Effector memory CD4-positive, alpha-beta T cell (primary cell): Measurements from ENCODE around the gene CCDC197.

ENCODE experiments used
- DNase-seq, 3 donors: peaks; one replicate each; pipeline ENCODE4 v3.0.0-alpha.2; 2020
- H3K27ac ChIP-seq: 2 replicates; pipeline ENCODE4 v1.7.0; 2013; ENCODE audit warnings: mild to moderate bottlenecking, low read length, moderate library complexity; ENCODE audit not compliant: insufficient read depth, poor library complexity, severe bottlenecking
- H3K27me3 ChIP-seq: replicated peaks from 2 replicates; pipeline ENCODE4 v1.7.0; 2013; ENCODE audit warnings: mild to moderate bottlenecking, low read length; ENCODE audit not compliant: insufficient read depth, control insufficient read depth, poor library complexity, severe bottlenecking
- H3K36me3 ChIP-seq: 2 replicates; pipeline ENCODE4 v1.7.0; 2013; ENCODE audit warnings: mild to moderate bottlenecking, low read length, moderate library complexity; ENCODE audit not compliant: control insufficient read depth, insufficient read depth
- H3K4me1 ChIP-seq: 2 replicates; pipeline ENCODE4 v1.7.0; 2013; ENCODE audit warnings: low read length, mild to moderate bottlenecking; ENCODE audit not compliant: control insufficient read depth, insufficient read depth, poor library complexity, severe bottlenecking
- H3K4me3 ChIP-seq: 2 replicates; pipeline ENCODE4 v1.7.0; 2013; ENCODE audit warnings: low read length, low read depth, mild to moderate bottlenecking; ENCODE audit not compliant: insufficient read depth, poor library complexity, severe bottlenecking
- H3K9me3 ChIP-seq: 2 replicates; pipeline ENCODE4 v1.7.0; 2013; ENCODE audit warnings: mild to moderate bottlenecking, low read length, moderate library complexity; ENCODE audit not compliant: control insufficient read depth

Gene CCDC197

DNA sequence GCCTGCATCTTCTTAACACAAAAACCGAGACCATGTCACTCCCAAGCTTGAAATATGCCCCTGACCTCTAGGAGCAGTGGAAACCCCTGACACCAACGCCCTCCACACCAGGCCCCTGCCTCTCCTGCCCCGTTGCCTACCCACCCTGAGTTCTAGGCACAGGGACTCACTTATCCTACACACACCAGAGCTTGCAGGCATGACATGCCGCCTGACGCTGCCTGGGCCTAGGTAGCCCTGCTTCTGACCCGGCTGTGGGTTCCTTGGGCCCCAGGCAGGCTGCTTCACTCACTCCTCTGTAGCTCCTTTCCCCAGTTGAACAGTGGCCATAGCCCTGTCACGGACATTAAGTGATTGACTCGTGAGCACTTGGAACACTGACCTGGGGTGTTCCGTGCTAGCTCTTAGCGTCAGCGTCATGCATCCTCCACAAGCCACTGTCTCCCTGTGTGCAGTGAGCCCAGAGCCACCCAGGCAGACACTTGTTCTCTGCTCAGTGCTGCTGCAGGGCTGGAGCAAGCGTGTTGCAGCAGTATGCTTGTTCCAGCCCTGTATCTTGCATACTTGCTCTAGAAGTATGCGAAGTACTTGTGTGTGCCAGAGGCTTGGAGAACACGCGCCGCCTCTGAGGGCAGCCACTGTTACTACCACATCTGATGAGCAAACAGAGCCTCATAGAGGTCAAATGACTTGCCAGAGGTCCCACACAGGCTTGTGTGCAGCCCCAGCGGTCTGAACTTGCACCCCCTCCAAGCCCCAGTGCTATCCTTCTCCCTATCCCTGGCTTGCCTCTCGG, 44.6 kb downstream of the CCDC197 start:
- H3K27ac ChIP-seq: no peak overlapping the region
- no peak for DNase-seq
- H3K36me3 ChIP-seq: peaks cover 15% of the 10 kb centered on the region

DNA sequence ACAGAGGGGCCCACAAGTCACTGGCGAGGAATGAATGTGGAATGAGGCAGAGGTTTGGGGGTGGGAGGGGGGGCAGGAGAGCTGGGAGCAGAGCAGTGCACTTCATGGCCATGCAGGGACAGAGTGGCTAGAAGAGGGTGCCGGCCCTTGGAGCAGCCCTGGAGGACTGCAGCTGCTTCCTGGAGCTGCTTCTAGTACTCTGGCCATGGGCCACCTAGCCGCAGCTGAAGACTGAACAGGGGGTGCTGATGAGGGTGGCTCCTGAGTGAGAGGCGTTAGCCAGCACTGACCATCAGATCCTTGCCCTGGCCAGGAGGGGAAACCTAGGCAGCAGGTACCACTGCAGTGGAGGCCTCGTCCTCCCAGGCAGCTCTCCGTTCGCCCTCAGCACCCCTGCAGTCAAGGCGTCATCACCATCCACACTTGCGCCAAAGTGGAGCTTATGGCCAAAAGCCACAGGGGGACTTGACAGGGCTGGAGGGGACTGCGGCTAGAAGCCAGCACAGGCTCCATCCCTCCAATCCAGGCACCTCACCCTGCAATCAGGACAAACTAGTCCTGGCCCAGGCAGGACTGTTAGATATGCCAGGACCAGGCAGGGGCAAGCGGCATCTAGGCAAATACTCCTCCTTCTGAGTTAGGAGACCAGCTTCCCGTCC, 45.5 kb downstream of the CCDC197 start:
- H3K9me3 ChIP-seq: no peaks in the 10 kb centered on the region
- H3K36me3 ChIP-seq: peaks cover 23% of the 10 kb centered on the region
- H3K27me3 ChIP-seq: no peaks in the 10 kb centered on the region
- DNase-seq: no peak
- no peak overlapping the region for H3K4me3 ChIP-seq
- no peak overlapping the region for H3K27ac ChIP-seq
- H3K4me1 ChIP-seq: no peaks in the 10 kb centered on the region

More for the DNA sequence above, 44.6 kb downstream of the CCDC197 start:
- H3K4me3 ChIP-seq: no peak overlapping the region
- no peaks in the 10 kb centered on the region for H3K27me3 ChIP-seq
- H3K9me3 ChIP-seq: no peaks in the 10 kb centered on the region
- H3K4me1 ChIP-seq: no peaks in the 10 kb centered on the region

- no peak for DNase-seq
- Histone ChIP-seq H3K27me3 (no peaks in the 10 kb centered on the region), H3K36me3 (peaks cover 30% of the 10 kb centered on the region), H3K9me3 (no peaks in the 10 kb centered on the region), H3K4me1 (no peaks in the 10 kb centered on the region), H3K27ac (no peak overlapping the region), H3K4me3 (no peak overlapping the region)
Measured at GRCh38 chr14:94043111-94043755, 46.1 kb downstream of the CCDC197 start.

- Histone ChIP-seq H3K4me1 (no peaks in the 10 kb centered on the region), H3K36me3 (peaks cover 36% of the 10 kb centered on the region), H3K27me3 (no peaks in the 10 kb centered on the region), H3K9me3 (no peaks in the 10 kb centered on the region), H3K4me3 (no peak overlapping the region), H3K27ac (no peak overlapping the region)
- DNase-seq: no peak
Measured at GRCh38 chr14:94043756-94044475, 46.8 kb downstream of the CCDC197 start.

DNA sequence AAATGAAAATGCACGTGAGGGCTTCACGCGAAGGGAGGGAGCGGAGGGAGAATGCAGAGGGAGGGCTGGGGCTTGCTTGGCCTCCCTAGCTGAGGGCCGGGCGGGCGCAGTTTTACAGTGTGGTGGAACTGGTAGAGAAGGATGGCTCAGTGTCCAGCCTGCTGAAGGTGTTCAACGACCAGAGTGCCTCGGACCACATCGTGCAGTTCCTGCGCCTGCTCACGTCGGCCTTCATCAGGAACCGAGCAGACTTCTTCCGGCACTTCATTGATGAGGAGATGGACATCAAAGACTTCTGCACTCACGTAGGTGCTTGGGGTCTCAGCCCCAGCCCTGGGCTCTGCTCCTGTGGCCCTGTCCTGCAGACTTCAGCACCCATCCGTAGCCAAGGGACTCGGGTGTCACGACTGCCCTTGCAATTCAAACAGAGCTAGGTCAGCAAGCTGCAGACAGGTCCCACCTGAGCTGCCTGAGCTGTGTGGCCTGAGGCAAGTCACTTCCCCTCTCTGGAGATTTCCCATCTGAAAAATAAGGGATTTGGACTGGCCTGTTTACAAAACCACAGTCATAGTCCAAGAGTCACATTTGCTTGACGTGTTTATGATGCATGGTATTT, 47.5 kb downstream of the CCDC197 start:
- Histone ChIP-seq H3K9me3 (no peaks in the 10 kb centered on the region), H3K4me3 (no peak overlapping the region), H3K27me3 (no peaks in the 10 kb centered on the region), H3K27ac (no peak overlapping the region), H3K36me3 (peaks cover 43% of the 10 kb centered on the region), H3K4me1 (no peaks in the 10 kb centered on the region)
- DNase-seq: no peak

GRCh38 chr14:94045101-94045500, 48.0 kb downstream of the CCDC197 start:
- Histone ChIP-seq H3K27ac (no peak overlapping the region), H3K36me3 (peaks cover 48% of the 10 kb centered on the region)
- no peak for DNase-seq

GRCh38 chr14:94045563-94046345, 48.7 kb downstream of the CCDC197 start:
- no peaks in the 10 kb centered on the region for H3K9me3 ChIP-seq
- no peaks in the 10 kb centered on the region for H3K27me3 ChIP-seq
- no peak overlapping the region for H3K27ac ChIP-seq
- H3K36me3 ChIP-seq: peaks cover 55% of the 10 kb centered on the region
- H3K4me3 ChIP-seq: no peak overlapping the region
- no peaks in the 10 kb centered on the region for H3K4me1 ChIP-seq
- no peak for DNase-seq

More at GRCh38 chr14:94045101-94045500, 48.0 kb downstream of the CCDC197 start:
- no peaks in the 10 kb centered on the region for H3K27me3 ChIP-seq
- no peaks in the 10 kb centered on the region for H3K9me3 ChIP-seq
- H3K4me1 ChIP-seq: no peaks in the 10 kb centered on the region
- no peak overlapping the region for H3K4me3 ChIP-seq

DNA sequence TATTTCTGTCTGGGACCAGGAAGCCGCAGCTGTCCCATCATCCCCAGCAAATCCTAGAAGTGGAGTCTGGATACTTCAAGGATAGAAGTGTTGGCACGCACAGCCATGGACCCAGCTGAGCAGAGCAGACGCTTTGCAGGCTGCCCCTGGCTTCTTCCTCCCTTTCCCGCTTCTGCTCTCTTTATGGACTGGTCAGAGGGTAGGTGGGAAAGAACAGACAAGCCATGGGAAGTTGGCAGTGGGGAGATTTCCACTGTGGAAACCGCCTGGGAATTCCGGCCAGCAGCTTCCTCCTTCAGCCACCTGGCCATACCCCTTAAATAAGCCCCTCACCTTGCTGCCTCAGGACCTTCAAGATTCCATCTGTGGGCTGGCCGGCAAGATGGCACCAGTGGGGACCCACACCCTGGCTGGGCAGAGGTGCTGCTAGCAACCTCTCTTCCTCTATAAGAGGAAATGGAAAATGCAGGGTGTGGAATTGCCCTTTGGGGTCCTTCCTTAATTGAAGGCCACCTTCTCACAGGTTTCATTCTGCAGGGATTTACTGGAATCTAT, 49.7 kb downstream of the CCDC197 start:
- H3K36me3 ChIP-seq: peaks cover 65% of the 10 kb centered on the region

DNA sequence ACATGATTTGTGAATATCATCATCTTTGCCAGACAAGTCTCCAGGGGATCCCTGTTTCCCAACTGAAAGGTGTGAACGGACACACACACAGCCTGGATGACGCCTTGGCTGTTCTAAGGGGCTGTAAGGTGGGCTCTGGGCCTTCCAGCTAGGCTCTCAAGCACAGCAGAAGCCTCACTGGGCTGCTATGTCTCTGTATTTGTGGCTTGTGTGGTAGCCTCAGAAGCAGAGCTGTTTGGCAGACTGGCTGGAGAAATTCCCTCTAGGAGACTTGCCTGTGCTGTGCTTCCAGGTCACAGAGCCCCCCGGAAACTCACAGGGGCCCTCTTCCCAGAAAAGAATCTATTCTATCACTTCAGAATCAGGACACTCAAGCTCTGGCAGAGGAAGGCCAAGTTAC, 50.5 kb downstream of the CCDC197 start:
- DNase-seq: no peak
- H3K27me3 ChIP-seq: no peaks in the 10 kb centered on the region
- H3K4me3 ChIP-seq: no peak overlapping the region
- H3K4me1 ChIP-seq: no peaks in the 10 kb centered on the region
- H3K27ac ChIP-seq: no peak overlapping the region
- peaks cover 73% of the 10 kb centered on the region for H3K36me3 ChIP-seq
- H3K9me3 ChIP-seq: no peaks in the 10 kb centered on the region

More for the DNA sequence above, 49.7 kb downstream of the CCDC197 start:
- DNase-seq: no peak
- no peak overlapping the region for H3K27ac ChIP-seq
- H3K27me3 ChIP-seq: no peaks in the 10 kb centered on the region
- H3K4me1 ChIP-seq: no peaks in the 10 kb centered on the region
- H3K9me3 ChIP-seq: no peaks in the 10 kb centered on the region
- no peak overlapping the region for H3K4me3 ChIP-seq
